Panc1 (cell line): ENCODE measurements around the gene ROBO1.

ENCODE experiments used
- POLR2AphosphoS5 ChIP-seq: IDR thresholded peaks from 2 replicates; pipeline ENCODE4 v1.6.1; 2012; ENCODE audit warnings: mild to moderate bottlenecking, low read depth, low read length, moderate library complexity
- REST ChIP-seq, 2 experiments: IDR thresholded peaks; 2 replicates each; pipeline ENCODE4 v1.6.1; 2011 to 2012; ENCODE audit warnings: low read depth in 2 of 2, control low read depth in 1 of 2, low read length in 1 of 2, mild to moderate bottlenecking in 1 of 2, moderate library complexity in 1 of 2; ENCODE audit not compliant: insufficient read depth in 1 of 2
- SIN3A ChIP-seq: IDR thresholded peaks from 2 replicates; pipeline ENCODE4 v1.6.1; 2012; ENCODE audit warnings: low read depth, mild to moderate bottlenecking, low read length, moderate library complexity, borderline replicate concordance; ENCODE audit not compliant: insufficient read depth
- TCF7L2 ChIP-seq: IDR thresholded peaks from 2 replicates; pipeline ENCODE4 v1.6.1; 2011; ENCODE audit warnings: mild to moderate bottlenecking, low read depth, low read length, inconsistent platforms
- TF ChIP-seq, protein P1 (sequence below): fragments of 450-650 bp; IDR thresholded peaks from 2 replicates; pipeline ENCODE4 v1.5.1; 2017; ENCODE audit warnings: mild to moderate bottlenecking

DNA sequence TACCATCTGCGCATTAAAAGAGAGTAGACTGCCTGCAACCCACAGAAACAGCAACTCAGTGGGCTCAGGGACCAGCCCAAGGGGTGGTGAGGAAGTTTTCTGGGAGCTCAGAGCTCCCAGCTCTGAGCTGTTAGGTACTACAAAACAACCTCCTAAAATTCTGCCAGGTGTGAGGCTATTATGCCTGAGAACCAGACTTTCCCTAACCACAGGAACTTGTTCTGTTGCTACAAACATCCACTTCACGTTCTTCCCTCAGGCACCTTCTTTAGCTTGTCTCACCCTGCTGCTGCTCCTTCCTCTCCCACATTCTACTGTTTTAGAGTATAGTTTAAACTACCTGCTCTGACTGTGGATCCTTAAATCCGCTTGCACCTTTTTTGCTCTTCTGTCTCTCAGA lies 399.4 kb downstream of the ROBO1 start:
- TF ChIP-seq, protein P1, sequence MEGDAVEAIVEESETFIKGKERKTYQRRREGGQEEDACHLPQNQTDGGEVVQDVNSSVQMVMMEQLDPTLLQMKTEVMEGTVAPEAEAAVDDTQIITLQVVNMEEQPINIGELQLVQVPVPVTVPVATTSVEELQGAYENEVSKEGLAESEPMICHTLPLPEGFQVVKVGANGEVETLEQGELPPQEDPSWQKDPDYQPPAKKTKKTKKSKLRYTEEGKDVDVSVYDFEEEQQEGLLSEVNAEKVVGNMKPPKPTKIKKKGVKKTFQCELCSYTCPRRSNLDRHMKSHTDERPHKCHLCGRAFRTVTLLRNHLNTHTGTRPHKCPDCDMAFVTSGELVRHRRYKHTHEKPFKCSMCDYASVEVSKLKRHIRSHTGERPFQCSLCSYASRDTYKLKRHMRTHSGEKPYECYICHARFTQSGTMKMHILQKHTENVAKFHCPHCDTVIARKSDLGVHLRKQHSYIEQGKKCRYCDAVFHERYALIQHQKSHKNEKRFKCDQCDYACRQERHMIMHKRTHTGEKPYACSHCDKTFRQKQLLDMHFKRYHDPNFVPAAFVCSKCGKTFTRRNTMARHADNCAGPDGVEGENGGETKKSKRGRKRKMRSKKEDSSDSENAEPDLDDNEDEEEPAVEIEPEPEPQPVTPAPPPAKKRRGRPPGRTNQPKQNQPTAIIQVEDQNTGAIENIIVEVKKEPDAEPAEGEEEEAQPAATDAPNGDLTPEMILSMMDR: no peak
- no peak for TF ChIP-seq REST (IDR thresholded peaks at IDR 0.05; ENCODE audit: insufficient read depth in 1 of 2, low read depth in 2 of 2, low read length in 1 of 2)
- no peak for TF ChIP-seq TCF7L2
- no peak for TF ChIP-seq POLR2AphosphoS5
- no peak for TF ChIP-seq SIN3A
